GM19025 (cell line): ENCODE results near the gene AASS.

Source experiments
- ATAC-seq: cut with Tn5 transposase; IDR thresholded peaks from one replicate; pipeline ENCODE4 v1.9.1; 2021; ENCODE audit warnings: mild to moderate bottlenecking, low read depth, moderate library complexity; ENCODE audit not compliant: unreplicated experiment

The AASS gene

GRCh38 chr7:122055073-122055472 lies 89.0 kb downstream of the AASS start:
- no peak for ATAC-seq

DNA sequence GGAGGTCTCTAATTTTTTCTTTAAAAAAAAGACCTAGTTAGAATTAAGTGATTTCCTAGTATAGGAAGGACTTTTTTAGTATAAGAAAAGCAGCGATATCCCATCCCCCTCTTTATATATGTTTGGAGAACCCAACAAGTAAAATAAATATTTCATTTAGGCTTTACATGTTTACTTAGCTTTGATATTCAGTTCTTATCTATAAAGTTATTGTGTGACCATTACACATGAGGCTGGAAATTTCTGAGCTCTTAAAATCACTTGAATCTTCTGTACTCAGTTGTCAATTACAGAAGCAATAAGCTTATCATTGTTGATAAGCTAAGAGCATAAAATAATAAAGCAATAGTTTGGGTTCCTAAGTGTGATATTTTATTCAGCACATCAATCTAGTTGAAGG lies 89.7 kb downstream of the AASS start:
- no peak for ATAC-seq

DNA sequence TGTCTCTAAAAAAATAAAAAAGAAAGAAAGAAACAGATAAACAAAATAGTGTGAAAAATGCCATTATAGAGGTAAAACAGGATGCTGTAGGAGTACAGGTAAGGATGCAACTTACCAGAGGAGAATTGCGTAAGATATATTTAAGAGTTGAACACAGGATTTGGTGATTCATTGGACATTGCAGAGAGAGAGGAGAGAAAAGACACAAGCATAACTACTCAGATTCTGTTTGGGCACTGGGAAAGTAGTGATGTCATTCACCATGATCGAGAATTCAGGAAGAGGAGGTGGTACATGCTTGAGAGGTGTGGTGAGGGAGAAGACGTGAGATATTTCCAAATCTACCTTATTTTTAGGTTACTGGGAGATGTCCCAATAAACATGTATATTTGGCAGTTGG lies 97.6 kb downstream of the AASS start:
- ATAC-seq = no peak

DNA sequence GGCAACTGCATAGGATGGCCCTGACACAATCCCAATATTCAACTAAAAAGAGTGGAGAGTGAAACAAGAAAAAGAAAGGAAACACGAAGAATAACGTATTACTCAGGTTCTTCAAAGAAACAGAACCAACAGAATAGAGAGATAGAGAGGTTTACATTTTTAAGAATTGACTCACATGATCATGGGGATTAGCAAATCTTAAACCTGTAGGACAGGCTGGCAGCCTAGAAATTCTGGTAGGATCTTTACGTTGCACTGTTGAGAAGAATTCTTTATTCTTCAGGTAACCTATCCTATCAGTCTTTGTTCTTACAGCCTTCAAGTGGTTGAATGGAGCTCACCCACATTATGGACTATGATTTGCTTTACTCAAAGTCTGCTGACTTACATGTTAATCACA lies 103.9 kb downstream of the AASS start:
- ATAC-seq = no peak

GRCh38 chr7:122038904-122039303 lies 105.1 kb downstream of the AASS start:
- no peak for ATAC-seq

- ATAC-seq = no peak
These were observed 105.9 kb downstream of the AASS start for GRCh38 chr7:122038134-122038533.

DNA sequence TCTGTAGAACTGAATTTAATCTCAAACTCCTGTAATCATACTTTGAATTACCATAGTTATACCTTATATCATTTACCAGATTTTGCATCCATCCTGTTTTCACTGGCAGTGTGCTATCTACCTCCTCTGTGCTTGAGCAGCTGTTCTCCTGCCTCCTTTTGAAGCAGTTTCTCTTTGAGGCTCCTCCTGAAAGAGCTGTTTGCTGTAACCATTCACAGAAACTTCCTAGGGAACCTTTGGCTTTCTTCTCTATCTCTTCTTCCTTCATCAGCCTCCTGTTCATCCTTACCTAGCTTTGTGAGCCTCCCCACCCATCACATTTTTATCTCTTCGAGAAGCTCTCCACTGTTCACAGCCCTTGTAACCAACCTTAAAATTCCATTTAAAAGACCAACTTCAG lies 108.2 kb downstream of the AASS start:
- no peak for ATAC-seq

DNA sequence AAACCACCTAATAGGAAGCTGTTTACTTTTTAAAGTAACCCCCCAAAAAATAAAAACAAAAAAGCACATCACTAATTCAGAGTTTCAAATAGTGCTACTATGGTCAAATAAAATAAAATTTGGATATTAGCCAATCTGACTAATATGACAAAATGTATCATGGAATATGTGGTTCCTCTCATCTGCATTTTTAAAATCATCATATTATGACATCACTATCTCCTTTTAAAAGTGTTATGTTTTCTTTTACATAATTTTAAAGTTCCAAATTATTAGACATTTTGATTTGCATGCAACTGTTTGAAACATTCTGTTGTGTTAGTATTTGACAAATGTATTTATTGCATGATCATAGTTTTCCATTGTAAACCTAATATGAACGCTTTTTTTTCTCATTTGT lies 110.4 kb downstream of the AASS start:
- no peak for ATAC-seq

- no peak for ATAC-seq
These were observed 117.0 kb downstream of the AASS start for GRCh38 chr7:122027058-122027457.
